ENCODE data around the gene ALKBH4.
"Not testable (repeated sequence)": the region's sequence is repeated elsewhere in the genome, so short reads cannot be mapped to it uniquely, and the experiment has no call there.

DNA sequence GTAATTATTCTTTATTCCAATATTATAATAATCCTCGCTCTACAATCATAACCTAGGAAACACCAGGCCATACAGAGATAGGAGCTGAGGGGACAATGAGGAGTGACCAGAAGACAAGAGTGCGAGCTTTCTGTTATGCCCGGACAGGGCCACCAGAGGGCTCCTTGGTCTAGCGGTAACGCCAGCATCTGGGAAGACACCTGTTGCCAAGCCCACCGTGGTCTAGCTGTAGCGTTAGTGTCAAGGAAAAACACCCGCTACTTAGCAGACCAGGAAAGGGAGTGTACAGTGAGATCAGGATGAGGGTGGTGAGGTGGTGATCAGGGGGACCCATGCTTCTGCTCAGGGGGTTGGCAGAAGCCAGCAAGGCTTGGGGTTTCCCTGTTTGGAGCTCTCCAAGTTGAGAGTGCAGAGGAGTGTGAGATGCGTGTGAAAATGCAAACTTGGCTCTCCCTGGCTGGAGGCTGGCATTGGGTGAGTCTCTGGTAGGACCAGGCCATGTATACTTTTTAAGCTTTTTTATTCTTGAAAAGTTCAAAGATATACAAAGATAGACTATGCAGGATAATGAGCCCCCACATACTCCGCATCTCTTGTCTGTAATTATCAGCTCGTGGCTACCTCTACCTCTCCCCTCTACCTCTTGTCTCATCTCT is 15.4 kb upstream of the ALKBH4 start:
- TF ChIP-seq MYC (IDR thresholded peaks at IDR 0.05; ENCODE audit: low read depth, low read length) = not testable (repeated sequence)
- TF ChIP-seq, protein P1, sequence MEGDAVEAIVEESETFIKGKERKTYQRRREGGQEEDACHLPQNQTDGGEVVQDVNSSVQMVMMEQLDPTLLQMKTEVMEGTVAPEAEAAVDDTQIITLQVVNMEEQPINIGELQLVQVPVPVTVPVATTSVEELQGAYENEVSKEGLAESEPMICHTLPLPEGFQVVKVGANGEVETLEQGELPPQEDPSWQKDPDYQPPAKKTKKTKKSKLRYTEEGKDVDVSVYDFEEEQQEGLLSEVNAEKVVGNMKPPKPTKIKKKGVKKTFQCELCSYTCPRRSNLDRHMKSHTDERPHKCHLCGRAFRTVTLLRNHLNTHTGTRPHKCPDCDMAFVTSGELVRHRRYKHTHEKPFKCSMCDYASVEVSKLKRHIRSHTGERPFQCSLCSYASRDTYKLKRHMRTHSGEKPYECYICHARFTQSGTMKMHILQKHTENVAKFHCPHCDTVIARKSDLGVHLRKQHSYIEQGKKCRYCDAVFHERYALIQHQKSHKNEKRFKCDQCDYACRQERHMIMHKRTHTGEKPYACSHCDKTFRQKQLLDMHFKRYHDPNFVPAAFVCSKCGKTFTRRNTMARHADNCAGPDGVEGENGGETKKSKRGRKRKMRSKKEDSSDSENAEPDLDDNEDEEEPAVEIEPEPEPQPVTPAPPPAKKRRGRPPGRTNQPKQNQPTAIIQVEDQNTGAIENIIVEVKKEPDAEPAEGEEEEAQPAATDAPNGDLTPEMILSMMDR (IDR thresholded peaks at IDR 0.05; ENCODE audit: low read depth, low read length) = peak; percentile 25
